Right lung (tissue), 5 donors: ENCODE data around the gene AZU1. TPM values are rescaled to one million over a fixed set of nuclear protein-coding genes. Genes with fewer than 3 reads are reported as not detected.

Experiments
- DNase-seq, 2 donors: peaks; one replicate each; pipeline ENCODE4 v3.0.0-alpha.2; 2013
- polyA plus RNA-seq, 5 donors: library from polyadenylated mRNA; unstranded; fragments of 120-200 nt; gene quantifications; one replicate each; pipeline versions ENCODE4 v1.2.1 to v1.2.3, GENCODE V29; 2013; ENCODE audit warnings: inconsistent platforms in 1 of 5, low replicate concordance in 1 of 5; ENCODE audit not compliant: insufficient read length in 5 of 5, insufficient read depth in 1 of 5

AZU1 gene
- polyA plus RNA-seq, 5 donors: 1.4 to 4.4 (median 1.9) TPM

- peak; percentile 100 for DNase-seq
Observed at GRCh38 chr19:796692-797527, 30.7 kb upstream of the AZU1 start, which contains the start of gene PTBP1. Gene PTBP1, plus strand, starts transcription at chr19:797452. Its CDS starts 46 bp downstream, at chr19:797498.

DNA sequence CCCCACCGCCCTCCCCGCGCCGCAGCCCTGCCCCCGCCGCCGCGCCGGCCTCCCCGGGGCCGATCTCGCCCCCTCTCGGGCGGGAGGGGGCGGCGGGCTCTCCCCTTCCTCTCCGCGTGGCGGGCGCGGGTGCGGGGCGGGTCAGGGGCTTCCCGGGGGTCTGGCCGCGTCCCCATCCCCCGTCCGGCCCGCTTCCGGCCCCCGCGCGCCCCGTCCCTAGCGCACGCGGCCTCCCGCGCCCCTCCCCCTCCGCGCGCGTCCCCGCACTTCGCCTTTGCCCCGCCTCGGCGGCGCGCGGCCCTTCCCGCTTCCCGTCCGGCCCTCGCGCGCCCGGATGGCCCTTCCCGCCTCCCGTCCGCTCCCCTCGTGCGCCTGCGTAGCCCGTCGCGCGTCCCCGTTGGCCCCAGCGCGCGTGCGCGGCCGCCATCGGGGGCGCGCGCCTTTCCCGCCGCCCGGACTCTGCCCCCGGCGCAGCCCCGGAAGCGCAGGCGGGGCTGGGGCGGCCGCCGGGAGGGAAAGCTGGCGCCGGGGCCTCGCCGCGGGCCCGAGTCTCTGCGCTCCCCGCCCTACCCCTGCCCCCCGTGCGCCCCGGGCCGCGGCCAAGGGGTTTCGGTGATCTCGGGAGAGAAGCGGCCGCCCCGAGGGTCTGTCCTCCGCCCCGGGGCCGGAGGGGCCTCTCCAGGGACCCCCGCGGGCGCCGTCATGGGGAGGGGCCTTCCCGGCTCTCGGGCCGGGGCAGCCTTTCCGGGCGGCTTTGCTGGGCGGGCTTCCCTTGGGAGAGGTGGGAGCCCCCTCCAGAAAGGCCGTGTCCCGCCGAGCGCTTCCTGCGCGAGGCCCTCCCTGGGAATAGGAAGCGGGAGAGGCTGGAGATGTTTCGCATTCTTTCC is 29.9 kb upstream of the AZU1 start:
- peak; percentile 90 to 91 for DNase-seq

GRCh38 chr19:798415-799075 is 29.1 kb upstream of the AZU1 start:
- no peak for DNase-seq

GRCh38 chr19:799076-799881 is 28.4 kb upstream of the AZU1 start:
- DNase-seq: no peak

DNA sequence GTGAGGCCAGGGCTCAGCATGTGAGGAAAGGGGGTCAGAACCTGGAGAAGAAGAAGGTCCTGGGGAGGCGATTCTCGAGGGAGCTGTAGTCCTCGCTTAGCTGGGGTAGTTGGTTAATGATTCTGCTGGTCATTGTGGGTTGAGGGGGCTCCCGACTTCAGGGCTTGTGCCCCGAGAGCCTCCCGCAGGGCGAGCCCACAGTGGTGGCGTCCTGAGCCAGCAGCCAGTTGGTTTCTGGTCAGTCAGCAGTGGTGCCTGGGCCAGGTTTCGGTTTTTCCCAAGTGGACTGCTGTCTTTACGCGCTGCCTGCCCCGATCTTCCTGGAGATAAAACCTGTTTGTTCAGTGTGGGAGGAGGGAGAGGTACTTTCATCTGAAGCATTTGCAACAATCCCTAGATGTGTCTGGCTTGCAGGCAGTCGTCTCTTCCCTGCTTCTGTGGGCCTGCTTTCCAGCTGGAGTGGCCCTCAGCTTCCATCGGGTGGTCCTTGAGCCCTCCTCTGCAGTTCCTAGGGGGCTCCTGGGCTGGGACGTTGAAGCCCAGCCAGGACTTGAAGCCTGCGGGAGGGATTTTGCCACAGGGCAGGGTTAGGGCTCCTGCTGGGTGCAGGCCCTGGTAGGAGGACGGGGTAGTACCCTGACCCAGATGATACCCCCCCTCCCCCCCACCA is 27.1 kb upstream of the AZU1 start:
- no peak for DNase-seq

DNA sequence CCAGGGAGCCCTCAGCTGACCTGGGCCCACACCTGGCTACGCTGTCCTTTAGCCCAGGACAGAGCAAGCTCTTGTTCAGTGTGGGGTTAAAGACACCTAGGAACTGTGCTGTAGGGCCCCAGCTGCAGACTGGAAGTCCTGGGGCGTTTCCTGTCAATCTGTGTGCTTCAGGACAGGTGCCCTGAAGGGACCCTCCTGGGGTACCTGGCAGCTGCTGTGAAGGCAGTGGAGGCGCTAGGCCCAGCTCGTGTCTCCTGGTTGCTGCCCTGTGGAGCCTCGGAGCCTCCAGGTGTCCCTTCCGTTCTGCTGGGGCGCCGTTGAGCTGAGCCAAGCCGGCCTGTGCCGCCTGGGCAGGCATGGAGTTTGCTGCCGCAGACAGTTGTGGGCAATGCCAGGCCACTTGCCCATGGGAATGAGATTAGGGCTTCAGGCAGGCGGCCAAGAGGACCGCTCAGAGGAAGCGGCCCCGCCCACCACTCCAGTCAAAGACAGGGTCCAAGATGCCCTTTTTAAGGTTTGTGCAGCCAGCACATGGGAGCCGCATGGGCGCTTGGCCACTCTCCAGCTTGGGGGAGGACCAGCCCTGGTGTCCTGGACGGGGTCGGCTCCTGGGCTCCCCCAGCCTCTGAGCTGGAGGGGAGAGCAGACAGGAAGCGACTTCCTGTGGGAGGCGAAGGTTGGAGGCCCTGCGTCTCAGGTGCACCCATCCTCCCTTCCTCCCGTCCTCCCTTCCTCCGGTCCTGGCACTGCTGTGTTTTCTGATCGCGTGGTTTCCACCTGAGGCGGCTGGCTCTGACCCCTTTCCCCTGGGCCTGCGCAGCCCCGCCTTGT is 26.4 kb upstream of the AZU1 start:
- DNase-seq: no peak

- no peak for DNase-seq
Observed at GRCh38 chr19:801861-802497, 25.7 kb upstream of the AZU1 start.

DNA sequence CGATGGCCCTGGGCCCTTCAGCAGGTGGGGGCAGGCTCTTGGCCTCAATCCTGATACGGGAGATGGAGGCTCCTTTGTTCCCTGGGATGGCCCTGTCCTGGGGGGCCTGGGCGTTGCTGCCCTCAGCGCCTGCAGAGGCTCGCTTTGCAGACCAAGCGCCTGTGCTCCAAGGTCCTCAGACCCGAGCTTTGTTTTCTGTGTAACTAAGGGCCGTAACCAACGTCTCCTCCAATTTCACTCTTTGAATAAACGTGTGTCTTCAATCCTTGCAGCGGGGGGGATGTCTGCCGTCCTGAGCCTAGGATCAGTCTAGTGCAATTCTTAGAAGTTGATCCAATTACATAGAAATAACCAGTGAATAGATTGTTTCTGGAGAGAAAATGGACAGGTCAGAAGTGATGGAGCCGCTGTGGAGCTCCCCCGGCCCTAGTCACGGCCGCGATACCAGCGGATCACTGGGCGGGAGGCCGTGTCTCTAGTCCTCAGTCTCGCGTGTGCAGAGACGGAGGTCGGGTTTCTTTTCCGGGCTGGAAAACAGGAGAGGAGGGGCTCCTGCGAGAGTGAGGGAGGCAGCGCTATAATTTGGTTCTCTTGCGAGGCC is 25.0 kb upstream of the AZU1 start:
- DNase-seq: no peak

GRCh38 chr19:803099-803561 is 24.5 kb upstream of the AZU1 start:
- no peak for DNase-seq

DNA sequence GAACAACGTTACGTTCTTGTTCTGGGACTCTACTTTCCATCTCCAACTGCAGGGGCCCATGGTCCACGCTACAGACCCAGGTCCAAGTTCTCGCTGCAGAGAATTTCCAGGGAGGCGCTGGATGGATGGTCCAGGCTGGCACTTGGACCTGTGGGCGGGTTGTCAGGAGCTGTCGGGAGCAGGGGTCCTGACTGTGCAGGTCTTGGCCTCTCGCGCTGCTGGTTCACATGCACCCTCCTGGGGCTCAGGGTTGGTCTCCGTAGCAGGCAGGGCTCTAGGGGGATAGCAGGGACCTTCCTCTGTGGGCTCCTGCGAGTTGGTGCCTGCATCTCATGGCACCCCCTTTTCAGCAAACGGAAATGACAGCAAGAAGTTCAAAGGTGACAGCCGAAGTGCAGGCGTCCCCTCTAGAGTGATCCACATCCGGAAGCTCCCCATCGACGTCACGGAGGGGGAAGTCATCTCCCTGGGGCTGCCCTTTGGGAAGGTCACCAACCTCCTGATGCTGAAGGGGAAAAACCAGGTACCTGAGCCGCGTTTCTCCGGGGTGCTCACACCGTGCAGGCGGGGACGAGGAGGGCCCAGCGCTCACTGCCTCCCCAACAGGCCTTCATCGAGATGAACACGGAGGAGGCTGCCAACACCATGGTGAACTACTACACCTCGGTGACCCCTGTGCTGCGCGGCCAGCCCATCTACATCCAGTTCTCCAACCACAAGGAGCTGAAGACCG is 23.8 kb upstream of the AZU1 start:
- DNase-seq: no peak

DNA sequence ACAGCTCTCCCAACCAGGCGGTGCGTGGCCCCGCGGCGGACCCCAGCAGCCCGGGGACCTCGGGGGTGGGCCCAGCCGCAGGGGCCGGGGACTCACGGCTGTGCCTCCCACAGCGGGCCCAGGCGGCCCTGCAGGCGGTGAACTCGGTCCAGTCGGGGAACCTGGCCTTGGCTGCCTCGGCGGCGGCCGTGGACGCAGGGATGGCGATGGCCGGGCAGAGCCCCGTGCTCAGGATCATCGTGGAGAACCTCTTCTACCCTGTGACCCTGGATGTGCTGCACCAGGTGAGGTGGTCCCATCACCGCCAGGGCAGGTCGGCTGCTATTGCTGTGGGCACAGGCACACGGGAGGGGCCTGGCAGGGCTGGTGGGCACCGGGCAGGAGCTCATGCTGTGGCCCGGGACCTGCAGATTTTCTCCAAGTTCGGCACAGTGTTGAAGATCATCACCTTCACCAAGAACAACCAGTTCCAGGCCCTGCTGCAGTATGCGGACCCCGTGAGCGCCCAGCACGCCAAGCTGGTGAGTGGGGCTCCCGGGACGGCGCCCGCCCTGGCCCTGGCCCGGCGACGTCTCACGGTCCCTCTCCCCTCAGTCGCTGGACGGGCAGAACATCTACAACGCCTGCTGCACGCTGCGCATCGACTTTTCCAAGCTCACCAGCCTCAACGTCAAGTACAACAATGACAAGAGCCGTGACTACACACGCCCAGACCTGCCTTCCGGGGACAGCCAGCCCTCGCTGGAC is 23.0 kb upstream of the AZU1 start:
- no peak for DNase-seq

- no peak for DNase-seq
Observed at GRCh38 chr19:805166-805551, 22.5 kb upstream of the AZU1 start.

DNA sequence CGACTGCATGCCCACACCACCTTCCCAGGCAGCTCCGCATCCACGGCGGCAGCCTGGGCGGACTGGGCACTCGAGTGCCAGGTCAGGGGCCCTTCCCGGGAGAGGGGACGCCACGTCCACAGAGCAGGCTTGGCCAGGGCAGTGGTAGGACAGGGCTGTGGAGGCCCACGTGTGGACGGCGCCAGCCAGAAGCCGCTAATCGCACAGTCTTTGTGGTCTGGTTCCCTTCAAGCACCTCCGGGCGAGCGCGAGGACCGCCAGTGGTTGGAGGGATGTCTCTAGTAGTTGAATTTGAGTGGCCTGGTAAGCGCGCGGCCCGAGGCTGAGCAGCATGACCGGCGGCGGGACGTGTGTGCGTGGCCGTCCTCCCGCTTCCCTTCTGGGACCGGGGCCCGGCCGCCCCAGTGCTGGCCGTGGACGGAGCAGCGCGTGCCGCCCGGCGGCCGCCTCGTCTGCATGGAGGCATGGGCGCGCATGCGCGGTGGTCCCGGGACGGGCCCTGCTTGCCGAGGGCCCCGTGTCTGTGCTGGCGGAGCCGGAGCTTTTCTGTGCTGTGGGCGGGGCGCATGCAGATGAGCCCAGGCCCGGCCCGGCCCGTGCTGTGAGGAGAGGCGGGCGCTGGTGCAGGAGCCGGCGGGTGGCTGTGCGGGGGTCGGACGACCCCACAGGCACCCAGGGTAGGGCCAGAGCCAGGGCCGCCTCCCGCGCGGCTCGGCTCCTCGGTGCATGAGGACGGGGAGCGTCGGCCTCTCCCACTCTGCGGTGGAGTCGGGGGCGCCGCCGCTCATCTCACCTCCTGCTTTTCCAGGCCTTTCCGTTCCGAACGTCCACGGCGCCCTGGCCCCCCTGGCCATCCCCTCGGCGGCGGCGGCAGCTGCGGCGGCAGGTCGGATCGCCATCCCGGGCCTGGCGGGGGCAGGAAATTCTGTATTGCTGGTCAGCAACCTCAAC is 21.8 kb upstream of the AZU1 start:
- DNase-seq: no peak

DNA sequence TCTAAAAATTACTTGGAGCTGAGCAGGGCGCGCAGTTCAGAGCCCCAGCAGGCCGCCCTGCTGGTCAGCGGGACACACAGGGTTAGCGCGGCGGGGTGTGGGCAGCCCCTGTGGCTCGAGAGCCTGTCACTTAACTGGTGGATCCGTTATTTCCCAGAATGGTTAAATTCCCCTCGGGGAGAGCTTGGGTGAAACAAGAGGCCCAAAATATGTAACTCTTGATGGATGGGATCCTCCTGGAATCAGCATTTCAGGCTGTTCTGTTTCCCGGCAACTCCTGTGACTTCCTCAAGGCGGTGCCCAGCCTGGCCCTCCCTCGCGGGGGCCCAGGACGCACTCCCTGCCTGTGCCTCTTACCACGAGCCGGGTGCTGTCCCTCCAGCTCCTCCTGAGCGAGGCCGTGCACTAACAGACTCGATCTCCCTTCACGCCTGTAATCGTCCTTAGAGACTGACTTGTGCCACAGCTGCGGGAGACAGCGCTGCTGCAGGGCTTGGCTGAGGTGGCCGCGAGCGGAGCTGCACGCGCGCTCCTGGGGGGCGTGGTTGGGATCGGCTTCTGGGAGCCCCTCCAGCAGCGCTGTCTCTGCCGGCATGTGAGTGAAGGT is 20.7 kb upstream of the AZU1 start:
- no peak for DNase-seq

- DNase-seq: no peak
Observed at GRCh38 chr19:807627-808422, 19.8 kb upstream of the AZU1 start.
